ENCODE results near the gene YKT6. TPM values are rescaled to one million over a fixed set of nuclear protein-coding genes. Genes with fewer than 3 reads are reported as not detected.

The YKT6 gene
- total and polyA plus RNA-seq, 2 donors (not counting 1 experiment from before 2014, with no cell fraction given) = 36.5 to 62.3 TPM

DNA sequence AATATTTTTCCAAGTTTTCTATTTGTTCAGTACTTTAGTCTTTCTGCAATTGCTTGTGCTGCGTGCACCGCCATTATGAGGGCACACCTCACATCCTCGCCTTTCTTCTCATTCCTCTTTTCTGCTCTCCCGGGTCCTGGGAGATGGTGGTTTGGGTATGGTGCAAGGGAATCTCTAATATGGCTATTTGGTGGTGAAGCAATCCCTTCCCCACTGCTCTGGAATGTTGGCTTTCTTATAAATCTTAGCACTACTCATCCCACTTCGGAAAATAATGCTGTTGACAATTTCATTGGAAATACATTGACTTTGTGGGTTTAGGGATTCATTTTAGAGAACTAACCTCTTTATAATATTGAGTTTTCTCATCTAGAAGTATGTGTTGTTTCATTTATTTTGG is 9.6 kb upstream of the YKT6 start:
- Histone ChIP-seq H3K27me3 (replicated peaks in 1 of 4; ENCODE audit: control extremely low read depth in 1 of 4, control insufficient read depth in 3 of 4, insufficient read depth in 4 of 4, low read length in 3 of 4) (no peaks in the 10 kb centered on the region), H2AFZ (ENCODE audit: insufficient read depth, low read depth, low read length, poor library complexity, severe bottlenecking) (no peak overlapping the region), H3K4me2 (replicated peaks; ENCODE audit: low read depth, low read length, poor library complexity, severe bottlenecking) (no peak overlapping the region), H3K4me3 (ENCODE audit: control extremely low read depth in 1 of 5, extremely low read depth in 1 of 5, insufficient read depth in 1 of 5, low read depth in 2 of 5, low read length in 4 of 5) (no peak overlapping the region), H3K9me3 (ENCODE audit: control extremely low read depth in 1 of 3, control insufficient read depth in 2 of 3, insufficient read depth in 1 of 3, low read length in 2 of 3) (no peaks in the 10 kb centered on the region), H3K36me3 (replicated peaks in 1 of 2; ENCODE audit: control extremely low read depth in 1 of 2, control insufficient read depth in 1 of 2, extremely low read depth in 1 of 2, insufficient read depth in 2 of 2, low read length in 1 of 2) (no peaks in the 10 kb centered on the region), H3K27ac (ENCODE audit: low read length in 2 of 2) (no peak overlapping the region), H3K79me2 (ENCODE audit: control insufficient read depth, insufficient read depth, low read length) (no peaks in the 10 kb centered on the region), H4K20me1 (ENCODE audit: control insufficient read depth, insufficient read depth, low read length, poor library complexity, severe bottlenecking) (no peaks in the 10 kb centered on the region), H3K9ac (ENCODE audit: low read length) (no peak overlapping the region), H3K4me1 (ENCODE audit: control insufficient read depth in 2 of 2, insufficient read depth in 2 of 2, low read length in 2 of 2) (no peaks in the 10 kb centered on the region)
- no peak overlapping the region for H3K27ac Mint-ChIP-seq
- no peak overlapping the region for H3K4me3 Mint-ChIP-seq
- ChIA-PET CTCF (no interaction called here), POLR2A (no interaction called here)
- no peaks in the 10 kb centered on the region for H3K9me3 Mint-ChIP-seq (ENCODE audit: insufficient read depth)
- TF ChIP-seq, protein P1, sequence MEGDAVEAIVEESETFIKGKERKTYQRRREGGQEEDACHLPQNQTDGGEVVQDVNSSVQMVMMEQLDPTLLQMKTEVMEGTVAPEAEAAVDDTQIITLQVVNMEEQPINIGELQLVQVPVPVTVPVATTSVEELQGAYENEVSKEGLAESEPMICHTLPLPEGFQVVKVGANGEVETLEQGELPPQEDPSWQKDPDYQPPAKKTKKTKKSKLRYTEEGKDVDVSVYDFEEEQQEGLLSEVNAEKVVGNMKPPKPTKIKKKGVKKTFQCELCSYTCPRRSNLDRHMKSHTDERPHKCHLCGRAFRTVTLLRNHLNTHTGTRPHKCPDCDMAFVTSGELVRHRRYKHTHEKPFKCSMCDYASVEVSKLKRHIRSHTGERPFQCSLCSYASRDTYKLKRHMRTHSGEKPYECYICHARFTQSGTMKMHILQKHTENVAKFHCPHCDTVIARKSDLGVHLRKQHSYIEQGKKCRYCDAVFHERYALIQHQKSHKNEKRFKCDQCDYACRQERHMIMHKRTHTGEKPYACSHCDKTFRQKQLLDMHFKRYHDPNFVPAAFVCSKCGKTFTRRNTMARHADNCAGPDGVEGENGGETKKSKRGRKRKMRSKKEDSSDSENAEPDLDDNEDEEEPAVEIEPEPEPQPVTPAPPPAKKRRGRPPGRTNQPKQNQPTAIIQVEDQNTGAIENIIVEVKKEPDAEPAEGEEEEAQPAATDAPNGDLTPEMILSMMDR (IDR thresholded peaks at IDR 0.05) = no peak
- TF ChIP-seq EZH2 (IDR thresholded peaks at IDR 0.05; ENCODE audit: borderline replicate concordance, insufficient read depth, low read depth, low read length, poor library complexity, severe bottlenecking) = no peak
- H3K4me1 Mint-ChIP-seq = no peaks in the 10 kb centered on the region
- intact Hi-C loops (cut with micrococcal nuclease) = no loop called here
- H3K27me3 Mint-ChIP-seq = peaks cover 11% of the 10 kb centered on the region
- no CpG with 5 or more reads among the region's 5 CpGs for WGBS (ENCODE audit: insufficient coverage)
- ATAC-seq (ENCODE audit: low read depth) = no peak
- DNase-seq = no peak

DNA sequence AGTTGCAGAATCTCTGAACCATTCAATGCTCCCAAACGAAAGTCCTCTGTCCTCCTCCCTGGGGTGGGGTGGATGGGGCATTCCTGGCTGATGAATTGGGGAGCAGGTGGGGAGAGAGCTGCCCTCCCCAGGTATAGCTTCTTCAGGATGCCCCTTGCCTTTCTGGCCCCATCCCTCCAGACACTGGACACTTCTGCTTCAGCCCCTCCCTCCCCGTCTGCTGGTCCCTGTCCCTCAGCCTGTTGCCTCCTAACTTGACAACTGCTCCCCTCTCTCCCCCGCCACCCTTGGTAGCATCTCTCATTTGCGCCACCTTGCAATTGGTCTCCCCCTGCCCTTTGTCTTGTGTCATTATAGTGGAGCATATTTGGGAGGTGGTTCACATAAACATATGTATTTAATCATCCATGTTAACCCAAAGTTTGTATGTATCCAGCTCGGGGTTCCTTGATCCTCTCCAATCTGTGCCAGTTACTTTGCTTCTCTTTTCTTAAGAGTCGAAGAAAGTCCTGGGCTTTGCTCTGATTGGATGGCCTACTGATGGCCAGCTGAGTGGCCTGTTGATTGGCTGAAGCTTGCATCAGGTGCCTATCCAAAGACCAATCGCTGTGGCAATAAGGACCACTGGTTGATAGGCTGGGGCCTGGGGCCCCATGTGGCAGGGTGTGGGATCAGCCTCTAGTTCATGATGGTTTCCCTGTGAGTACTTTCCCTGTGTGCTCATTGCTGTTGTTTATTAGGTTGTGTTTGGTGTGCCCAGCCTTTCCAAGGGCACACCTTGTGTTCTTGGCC is 7.6 kb upstream of the YKT6 start:
- Mint-ChIP-seq H3K4me1 (no peaks in the 10 kb centered on the region), H3K27me3 (peaks cover 22% of the 10 kb centered on the region), H3K4me3 (no peak overlapping the region), H3K9me3 (ENCODE audit: insufficient read depth) (no peaks in the 10 kb centered on the region), H3K27ac (peak overlapping the region; percentile 16)
- no peak overlapping the region for H3K4me3 ChIP-seq (ENCODE audit: control extremely low read depth in 1 of 5, extremely low read depth in 1 of 5, insufficient read depth in 1 of 5, low read depth in 2 of 5, low read length in 4 of 5)
- H3K9me3 ChIP-seq (ENCODE audit: control extremely low read depth in 1 of 3, control insufficient read depth in 2 of 3, insufficient read depth in 1 of 3, low read length in 2 of 3) = no peaks in the 10 kb centered on the region
- no peaks in the 10 kb centered on the region for H3K79me2 ChIP-seq (ENCODE audit: control insufficient read depth, insufficient read depth, low read length)
- ATAC-seq (ENCODE audit: low read depth) (no peak), DNase-seq (no peak)
- ChIA-PET POLR2A (no interaction called here), CTCF (interaction anchor here (0.9 kb wide), 1 partner anchor 287 kb away, joined by 3 read pairs; no protein-coding TSS in a partner anchor)
- no peak for TF ChIP-seq EZH2 (IDR thresholded peaks at IDR 0.05; ENCODE audit: borderline replicate concordance, insufficient read depth, low read depth, low read length, poor library complexity, severe bottlenecking)
- TF ChIP-seq, protein P1 (IDR thresholded peaks at IDR 0.05) = no peak
- 100% methylated on average over 3 of the region's 7 CpGs for WGBS (ENCODE audit: insufficient coverage)
- no peaks in the 10 kb centered on the region for H4K20me1 ChIP-seq (ENCODE audit: control insufficient read depth, insufficient read depth, low read length, poor library complexity, severe bottlenecking)
- H3K36me3 ChIP-seq (replicated peaks in 1 of 2; ENCODE audit: control extremely low read depth in 1 of 2, control insufficient read depth in 1 of 2, extremely low read depth in 1 of 2, insufficient read depth in 2 of 2, low read length in 1 of 2) = no peaks in the 10 kb centered on the region
- H3K9ac ChIP-seq (ENCODE audit: low read length) = no peak overlapping the region
- no peak overlapping the region for H3K4me2 ChIP-seq (replicated peaks; ENCODE audit: low read depth, low read length, poor library complexity, severe bottlenecking)
- H2AFZ ChIP-seq (ENCODE audit: insufficient read depth, low read depth, low read length, poor library complexity, severe bottlenecking) = no peak overlapping the region
- H3K27me3 ChIP-seq (replicated peaks in 1 of 4; ENCODE audit: control extremely low read depth in 1 of 4, control insufficient read depth in 3 of 4, insufficient read depth in 4 of 4, low read length in 3 of 4) = no peaks in the 10 kb centered on the region
- no peaks in the 10 kb centered on the region for H3K4me1 ChIP-seq (ENCODE audit: control insufficient read depth in 2 of 2, insufficient read depth in 2 of 2, low read length in 2 of 2)
- intact Hi-C loops (cut with micrococcal nuclease) = no loop called here
- H3K27ac ChIP-seq (ENCODE audit: low read length in 2 of 2) = no peak overlapping the region

Data from B cell (primary cell).